Measurements from ENCODE around the gene DARS1.

Gene DARS1

GRCh38 chr2:135947483-135947882 is 37.9 kb downstream of the DARS1 start (continued):
- TF ChIP-seq ZNF394 (tag by site-specific recombination; IDR thresholded peaks at IDR 0.05; ENCODE audit: borderline replicate concordance): no peak
- TF ChIP-seq MEIS1 (CRISPR knock-in tag; IDR thresholded peaks at IDR 0.05; ENCODE audit: borderline replicate concordance): no peak
- TF ChIP-seq ZNF560 (tag by site-specific recombination; IDR thresholded peaks at IDR 0.05; ENCODE audit: borderline replicate concordance): no peak
- TF ChIP-seq ZNF571 (tag by site-specific recombination; IDR thresholded peaks at IDR 0.05): no peak
- TF ChIP-seq ZNF768 (tag by site-specific recombination; IDR thresholded peaks at IDR 0.05): no peak
- no peak for TF ChIP-seq ZNF24 (tag by site-specific recombination; IDR thresholded peaks at IDR 0.05)
- no peak for TF ChIP-seq BCL11A (tag by site-specific recombination; IDR thresholded peaks at IDR 0.05; ENCODE audit: low read depth)
- no peak for TF ChIP-seq ZNF362 (tag by site-specific recombination; IDR thresholded peaks at IDR 0.05)
- TF ChIP-seq ZNF391 (tag by site-specific recombination; IDR thresholded peaks at IDR 0.05; ENCODE audit: borderline replicate concordance, low read depth): no peak
- TF ChIP-seq ZNF658 (tag by site-specific recombination; IDR thresholded peaks at IDR 0.05): no peak
- TF ChIP-seq HIC1 (tag by site-specific recombination; IDR thresholded peaks at IDR 0.05): no peak
- no peak for TF ChIP-seq ZNF292 (tag by site-specific recombination; IDR thresholded peaks at IDR 0.05; ENCODE audit: borderline replicate concordance, low read depth)
- no peak for TF ChIP-seq KLF16 (tag by site-specific recombination; IDR thresholded peaks at IDR 0.05)
- TF ChIP-seq ZNF707 (tag by site-specific recombination; IDR thresholded peaks at IDR 0.05): no peak

GRCh38 chr2:135945526-135945925 is 39.9 kb downstream of the DARS1 start:
- no peak overlapping the region for H3K27ac ChIP-seq (ENCODE audit: extremely low read depth, low read depth, low read length)
- TF ChIP-seq ZNF449 (tag by site-specific recombination; IDR thresholded peaks at IDR 0.05) (no peak), PRDM4 (tag by site-specific recombination; IDR thresholded peaks at IDR 0.05) (no peak), ZNF776 (tag by site-specific recombination; IDR thresholded peaks at IDR 0.05; ENCODE audit: borderline replicate concordance) (no peak), OSR2 (tag by site-specific recombination; IDR thresholded peaks at IDR 0.05) (no peak), ZNF350 (tag by site-specific recombination; IDR thresholded peaks at IDR 0.05) (no peak), PRDM2 (tag by site-specific recombination; IDR thresholded peaks at IDR 0.05; ENCODE audit: borderline replicate concordance) (no peak), ZNF2 (tag by site-specific recombination; IDR thresholded peaks at IDR 0.05) (no peak), YY2 (tag by site-specific recombination; IDR thresholded peaks at IDR 0.05) (no peak)
- H3K4me3 ChIP-seq (ENCODE audit: low read depth, low read length): no peak overlapping the region
- peaks cover 15% of the 10 kb centered on the region for H3K4me1 ChIP-seq (ENCODE audit: control insufficient read depth, insufficient read depth, low read length)
- ChIA-PET POLR2A (no interaction called here), CTCF (no interaction called here)
- no peaks in the 10 kb centered on the region for H3K9me3 ChIP-seq (ENCODE audit: control insufficient read depth, insufficient read depth, low read depth, low read length)
- peaks cover 6 to 15% of the 10 kb centered on the region in 2 experiments for H3K36me3 ChIP-seq (ENCODE audit: control insufficient read depth in 2 of 2, insufficient read depth in 1 of 2, low read length in 2 of 2)

Measured in HEK293 (cell line).